ENCODE measurements around the gene SLC6A18.
"Not testable (repeated sequence)": the region's sequence is repeated elsewhere in the genome, so short reads cannot be mapped to it uniquely, and the experiment has no call there.

SLC6A18 gene

DNA sequence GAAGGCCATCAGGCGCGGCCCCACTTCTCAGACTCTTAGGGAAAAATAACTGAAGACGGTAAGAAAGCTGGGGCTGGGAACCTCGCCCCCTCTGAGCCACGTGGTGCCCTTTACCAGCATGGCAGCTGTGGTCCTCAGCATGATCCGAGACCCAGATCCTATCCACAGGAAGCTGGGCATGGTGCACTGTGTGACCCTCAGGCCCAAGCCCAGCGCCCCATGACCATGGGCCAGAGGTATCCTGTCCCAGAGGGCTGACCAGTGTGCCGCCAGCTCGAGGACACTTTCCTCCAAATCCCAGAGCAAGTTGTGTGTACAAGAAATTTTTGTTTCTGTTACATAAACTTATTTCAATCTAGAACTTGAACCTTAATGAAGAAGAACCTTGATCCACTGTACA lies 41.6 kb downstream of the SLC6A18 start:
- FAIRE-seq (no peak), DNase-seq (ENCODE audit: insufficient read length, low spot score) (no peak)
- TF ChIP-seq, protein P1, sequence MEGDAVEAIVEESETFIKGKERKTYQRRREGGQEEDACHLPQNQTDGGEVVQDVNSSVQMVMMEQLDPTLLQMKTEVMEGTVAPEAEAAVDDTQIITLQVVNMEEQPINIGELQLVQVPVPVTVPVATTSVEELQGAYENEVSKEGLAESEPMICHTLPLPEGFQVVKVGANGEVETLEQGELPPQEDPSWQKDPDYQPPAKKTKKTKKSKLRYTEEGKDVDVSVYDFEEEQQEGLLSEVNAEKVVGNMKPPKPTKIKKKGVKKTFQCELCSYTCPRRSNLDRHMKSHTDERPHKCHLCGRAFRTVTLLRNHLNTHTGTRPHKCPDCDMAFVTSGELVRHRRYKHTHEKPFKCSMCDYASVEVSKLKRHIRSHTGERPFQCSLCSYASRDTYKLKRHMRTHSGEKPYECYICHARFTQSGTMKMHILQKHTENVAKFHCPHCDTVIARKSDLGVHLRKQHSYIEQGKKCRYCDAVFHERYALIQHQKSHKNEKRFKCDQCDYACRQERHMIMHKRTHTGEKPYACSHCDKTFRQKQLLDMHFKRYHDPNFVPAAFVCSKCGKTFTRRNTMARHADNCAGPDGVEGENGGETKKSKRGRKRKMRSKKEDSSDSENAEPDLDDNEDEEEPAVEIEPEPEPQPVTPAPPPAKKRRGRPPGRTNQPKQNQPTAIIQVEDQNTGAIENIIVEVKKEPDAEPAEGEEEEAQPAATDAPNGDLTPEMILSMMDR (IDR thresholded peaks at IDR 0.05; ENCODE audit: insufficient read depth, missing control alignments), result no peak

DNA sequence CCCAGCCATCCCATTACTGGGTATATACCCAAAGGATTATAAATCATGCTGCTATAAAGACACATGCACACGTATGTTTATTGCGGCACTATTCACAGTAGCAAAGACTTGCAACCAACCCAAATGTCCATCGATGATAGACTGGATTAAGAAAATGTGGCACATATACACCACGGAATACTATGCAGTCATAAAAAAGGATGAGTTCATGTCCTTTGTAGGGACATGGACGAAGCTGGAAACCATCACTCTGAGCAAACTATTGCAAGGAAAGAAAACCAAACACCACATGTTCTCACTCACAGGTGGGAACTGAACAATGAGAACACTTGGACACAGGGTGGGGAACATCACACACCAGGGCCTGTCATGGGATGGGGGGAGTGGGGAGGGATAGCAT lies 42.3 kb downstream of the SLC6A18 start:
- DNase-seq (ENCODE audit: insufficient read length, low spot score); FAIRE-seq: not testable (repeated sequence)

DNA sequence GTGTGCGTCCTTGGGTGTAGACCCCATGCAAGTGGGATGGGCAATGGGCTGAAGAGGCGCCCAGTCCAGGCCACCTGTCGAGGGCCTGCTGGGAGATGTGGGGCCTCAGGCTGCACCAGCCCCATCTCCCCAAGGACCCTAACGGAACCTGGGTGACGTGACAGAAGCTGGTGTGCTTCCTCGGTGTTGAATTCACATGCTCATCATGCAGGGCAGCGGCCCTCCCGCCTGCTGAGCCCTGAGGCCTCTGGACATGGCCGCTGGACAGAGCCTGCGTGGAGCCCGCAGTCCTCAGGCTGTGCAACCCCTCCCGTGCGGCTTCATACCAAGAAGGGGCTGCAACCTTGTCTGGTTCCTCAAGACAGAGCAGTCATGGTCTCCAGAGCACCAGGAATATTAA lies 42.9 kb downstream of the SLC6A18 start:
- DNase-seq (ENCODE audit: insufficient read length, low spot score) (no peak), FAIRE-seq (no peak)
- TF ChIP-seq, protein P1 (IDR thresholded peaks at IDR 0.05; ENCODE audit: insufficient read depth, missing control alignments), result no peak

- TF ChIP-seq, protein P1 (IDR thresholded peaks at IDR 0.05; ENCODE audit: insufficient read depth, missing control alignments), result no peak
- FAIRE-seq (no peak), DNase-seq (ENCODE audit: insufficient read length, low spot score) (no peak)
Observed at GRCh38 chr5:1268666-1269065, 43.5 kb downstream of the SLC6A18 start.

GRCh38 chr5:1270426-1270825 lies 45.2 kb downstream of the SLC6A18 start:
- no peak for FAIRE-seq
- TF ChIP-seq, protein P1 (IDR thresholded peaks at IDR 0.05; ENCODE audit: insufficient read depth, missing control alignments), result no peak
- DNase-seq (ENCODE audit: insufficient read length, low spot score), result no peak

DNA sequence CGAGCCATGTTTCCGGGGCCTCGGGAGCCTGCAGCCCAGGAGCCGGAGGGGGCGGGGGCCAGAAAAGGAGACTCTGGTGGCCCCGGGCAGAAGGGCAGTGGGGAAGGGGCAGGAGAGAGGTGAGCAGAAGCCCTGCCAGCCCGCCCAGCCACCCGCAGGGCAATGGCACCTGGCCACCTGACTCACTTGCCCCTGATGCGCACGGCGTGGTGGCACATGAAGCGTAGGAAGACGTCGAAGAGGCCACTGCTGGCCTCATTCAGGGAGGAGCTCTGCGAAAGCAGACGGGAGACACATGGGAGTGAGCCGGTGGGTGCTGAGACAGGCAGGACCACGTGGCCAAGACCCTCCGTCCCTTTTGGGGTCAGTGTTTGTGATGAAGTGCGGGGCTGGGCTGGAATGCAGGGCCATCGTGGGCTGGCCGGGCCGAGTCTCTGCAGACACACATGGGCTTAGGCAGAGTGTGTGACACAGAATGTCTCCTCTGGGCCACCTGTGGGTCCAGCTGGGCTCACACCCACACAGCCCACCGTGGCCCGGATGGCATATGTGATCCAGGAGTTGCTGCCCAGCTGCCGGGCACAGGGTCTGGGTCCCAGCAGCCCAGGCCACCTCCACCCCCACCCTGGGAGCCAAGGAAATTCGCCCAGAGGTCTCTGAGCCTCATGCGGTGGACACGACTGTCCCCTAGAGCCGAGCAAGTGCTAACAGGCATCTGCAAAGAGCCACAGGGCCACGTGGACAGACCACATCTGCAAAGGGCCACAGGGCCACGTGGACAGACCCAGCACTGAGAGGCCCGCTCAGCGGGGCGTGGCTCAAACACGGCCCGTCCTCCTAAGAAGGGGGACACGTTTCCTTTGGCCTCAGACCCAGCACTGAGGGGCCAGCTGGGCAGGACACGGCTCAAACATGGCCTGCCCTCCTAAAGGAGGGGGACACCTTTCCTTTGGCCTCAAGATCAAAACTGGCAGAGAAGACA lies 46.0 kb downstream of the SLC6A18 start:
- no peak for DNase-seq (ENCODE audit: insufficient read length, low spot score)
- FAIRE-seq, result no peak
- TF ChIP-seq, protein P1 (IDR thresholded peaks at IDR 0.05; ENCODE audit: insufficient read depth, missing control alignments), result no peak

DNA sequence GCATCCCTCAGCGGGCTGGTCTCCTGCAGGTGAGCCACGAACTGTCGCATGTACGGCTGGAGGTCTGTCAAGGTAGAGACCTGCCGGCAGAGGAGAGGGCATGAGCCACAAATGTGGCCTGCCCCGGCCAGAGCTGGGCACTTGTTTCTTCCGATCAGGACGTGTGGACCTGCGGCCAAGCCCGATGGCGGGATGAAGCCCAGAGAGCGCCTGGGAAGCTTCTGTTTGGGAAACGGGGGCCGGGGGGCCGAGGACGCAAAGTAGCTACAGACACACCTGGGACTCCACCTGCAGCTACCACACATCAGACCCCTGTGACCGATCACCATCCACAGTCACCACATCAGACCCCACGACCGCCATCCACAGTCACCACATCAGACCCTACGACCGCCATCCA lies 47.0 kb downstream of the SLC6A18 start:
- no peak for DNase-seq (ENCODE audit: insufficient read length, low spot score)
- TF ChIP-seq, protein P1 (IDR thresholded peaks at IDR 0.05; ENCODE audit: insufficient read depth, missing control alignments), result no peak
- no peak for FAIRE-seq
